HG02678 (cell line): Measurements from ENCODE around the gene MTPN.

Source experiments
- ATAC-seq: cut with Tn5 transposase; IDR thresholded peaks from one replicate; pipeline ENCODE4 v1.9.1; 2021; ENCODE audit warnings: mild to moderate bottlenecking, moderate library complexity; ENCODE audit not compliant: unreplicated experiment

The MTPN gene

DNA sequence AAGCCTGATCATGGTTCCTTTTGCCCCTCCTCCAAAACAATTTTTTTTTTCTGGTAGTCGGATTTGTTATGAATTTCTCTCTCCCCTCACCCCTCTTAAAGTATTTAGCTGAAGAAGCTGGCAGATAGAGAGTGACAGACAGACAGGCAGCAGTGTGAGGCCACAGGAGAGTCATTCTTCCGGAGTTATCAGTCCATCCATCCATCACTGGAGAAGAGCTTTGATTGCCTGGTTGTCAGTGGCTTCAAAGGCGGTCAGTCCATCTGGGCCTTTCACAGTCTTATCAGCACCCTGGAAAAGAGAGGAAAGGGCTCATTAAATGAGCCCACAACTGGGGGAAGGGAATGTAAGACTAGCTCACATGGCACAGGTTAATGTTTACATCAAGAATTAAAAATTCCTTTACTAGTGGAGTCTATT lies 47.4 kb downstream of the MTPN start:
- no peak for ATAC-seq

GRCh38 chr7:135929249-135929648 lies 47.9 kb downstream of the MTPN start:
- no peak for ATAC-seq

GRCh38 chr7:135928136-135928535 lies 49.0 kb downstream of the MTPN start:
- no peak for ATAC-seq

GRCh38 chr7:135925210-135925609 lies 51.9 kb downstream of the MTPN start:
- ATAC-seq = no peak

- ATAC-seq = no peak
Measured at GRCh38 chr7:135924302-135924701, 52.9 kb downstream of the MTPN start.

DNA sequence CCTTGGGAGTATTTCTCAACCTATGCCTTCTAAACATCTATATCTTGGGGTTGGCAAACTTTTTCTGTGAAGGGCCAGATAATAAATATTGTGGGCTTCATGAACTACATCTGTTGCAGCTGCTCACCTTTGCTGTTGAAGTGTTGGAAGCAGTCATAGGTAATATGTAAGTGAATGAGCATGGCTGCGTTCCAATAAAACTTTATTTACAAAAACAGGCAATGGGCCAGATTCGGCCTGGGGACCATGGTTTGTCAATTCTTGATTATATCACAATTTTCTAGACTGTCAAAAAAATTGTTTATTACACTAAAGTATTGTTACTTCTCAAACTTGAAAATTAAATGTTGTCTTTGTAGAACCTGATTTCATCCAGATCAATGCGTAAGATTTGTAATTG lies 54.9 kb downstream of the MTPN start:
- ATAC-seq = no peak

GRCh38 chr7:135920478-135920877 lies 56.7 kb downstream of the MTPN start:
- ATAC-seq = no peak

DNA sequence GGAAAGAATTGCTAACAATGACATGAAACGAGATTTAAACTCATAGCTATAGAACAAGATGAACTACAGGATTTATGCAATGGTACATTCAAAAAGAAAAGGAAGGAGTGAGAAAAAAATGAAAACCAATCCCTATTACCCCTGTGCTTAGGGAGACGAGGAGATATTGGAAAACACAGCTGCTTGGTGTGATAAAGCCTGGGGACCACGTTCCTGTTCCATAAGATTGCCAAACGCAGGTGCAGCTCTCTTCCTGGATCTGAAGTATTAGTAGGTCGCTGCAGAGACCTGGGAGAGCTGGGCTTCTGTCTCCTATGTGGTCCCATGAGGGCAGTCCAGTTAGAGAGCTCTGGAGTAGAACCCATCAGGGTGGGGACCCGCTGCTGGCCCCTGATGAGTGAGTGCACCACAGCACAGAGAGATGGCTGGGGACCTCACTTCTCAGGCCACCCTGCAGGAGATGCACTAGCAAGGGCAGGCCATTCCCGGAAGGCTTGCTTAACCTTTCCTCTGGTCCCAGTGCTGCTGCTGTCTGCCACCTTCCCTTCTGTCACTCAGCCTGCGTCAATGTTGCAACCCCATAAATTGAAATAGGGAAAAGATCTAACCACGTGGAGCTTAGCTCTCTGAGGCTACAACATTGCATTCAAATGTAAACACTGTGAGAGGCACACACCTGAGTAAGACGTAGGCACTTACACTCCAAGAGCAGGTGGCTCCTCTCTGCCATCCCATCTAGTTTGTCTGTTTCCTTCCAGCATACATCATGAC lies 57.9 kb downstream of the MTPN start:
- no peak for ATAC-seq

GRCh38 chr7:135918134-135918533 lies 59.0 kb downstream of the MTPN start:
- ATAC-seq = no peak

DNA sequence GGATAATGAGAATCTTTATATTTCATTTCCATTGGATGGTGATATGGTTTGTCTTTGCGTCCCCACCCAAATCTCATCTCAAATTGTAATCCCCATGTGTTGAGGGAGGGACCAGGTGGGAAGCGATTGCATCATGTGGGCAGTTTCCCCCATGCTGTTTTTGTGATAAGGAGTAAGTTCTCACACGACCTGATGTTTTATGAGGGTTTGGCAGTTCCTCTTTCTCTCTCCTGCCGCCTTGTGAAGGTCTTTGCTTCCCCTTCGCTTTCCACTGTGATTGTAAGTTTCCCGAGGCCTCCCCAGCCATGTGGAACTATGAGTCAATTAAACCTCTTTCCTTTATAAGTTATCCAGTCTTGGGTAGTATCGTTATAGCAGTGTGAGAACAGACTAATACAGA lies 59.4 kb downstream of the MTPN start:
- ATAC-seq = no peak

GRCh38 chr7:135914346-135914745 lies 62.8 kb downstream of the MTPN start:
- no peak for ATAC-seq

GRCh38 chr7:135913404-135913803 lies 63.8 kb downstream of the MTPN start:
- no peak for ATAC-seq

DNA sequence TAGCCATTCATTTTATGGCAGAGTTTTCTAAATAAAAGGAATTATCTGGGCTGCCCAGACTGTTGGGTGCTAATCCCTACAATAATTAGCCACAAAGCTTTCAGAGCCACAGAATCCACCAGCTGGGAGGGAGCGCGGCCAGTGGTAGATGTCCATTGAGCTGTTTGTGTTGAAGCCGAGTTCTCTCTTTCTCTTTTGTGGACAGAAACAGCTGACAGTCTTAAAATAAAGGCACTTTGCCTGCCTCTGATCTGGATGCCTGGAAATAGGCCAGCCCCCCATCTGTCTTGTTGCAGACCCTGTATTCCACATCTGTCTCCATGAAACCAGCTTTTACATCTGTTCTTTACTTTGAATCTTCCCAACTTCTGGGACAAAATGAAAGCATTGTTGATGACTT lies 66.1 kb downstream of the MTPN start:
- no peak for ATAC-seq

GRCh38 chr7:135910393-135911036 lies 66.6 kb downstream of the MTPN start:
- no peak for ATAC-seq

GRCh38 chr7:135905858-135906257 lies 71.3 kb downstream of the MTPN start:
- no peak for ATAC-seq

DNA sequence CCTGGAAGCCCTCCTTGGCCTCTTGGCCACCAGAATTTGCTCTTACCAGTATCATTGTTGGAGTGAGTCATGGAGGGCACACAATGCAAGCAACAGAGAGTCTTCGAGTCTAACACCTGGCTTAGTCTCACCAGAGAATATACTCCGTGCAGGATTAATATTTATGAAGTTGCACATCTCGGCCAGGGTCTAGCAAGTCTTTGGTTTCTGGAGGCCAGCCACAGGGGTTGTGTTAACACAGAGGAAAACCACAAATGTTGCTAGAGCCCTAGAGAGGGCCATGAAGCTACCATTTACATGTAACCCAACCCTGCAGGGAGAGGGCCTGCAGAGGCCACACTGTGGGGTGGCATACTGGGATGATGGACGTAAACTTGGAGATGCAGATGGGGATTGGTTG lies 71.8 kb downstream of the MTPN start:
- no peak for ATAC-seq

- ATAC-seq = no peak
Measured at GRCh38 chr7:135904282-135904681, 72.9 kb downstream of the MTPN start.

GRCh38 chr7:135901585-135902540 lies 75.3 kb downstream of the MTPN start:
- no peak for ATAC-seq

DNA sequence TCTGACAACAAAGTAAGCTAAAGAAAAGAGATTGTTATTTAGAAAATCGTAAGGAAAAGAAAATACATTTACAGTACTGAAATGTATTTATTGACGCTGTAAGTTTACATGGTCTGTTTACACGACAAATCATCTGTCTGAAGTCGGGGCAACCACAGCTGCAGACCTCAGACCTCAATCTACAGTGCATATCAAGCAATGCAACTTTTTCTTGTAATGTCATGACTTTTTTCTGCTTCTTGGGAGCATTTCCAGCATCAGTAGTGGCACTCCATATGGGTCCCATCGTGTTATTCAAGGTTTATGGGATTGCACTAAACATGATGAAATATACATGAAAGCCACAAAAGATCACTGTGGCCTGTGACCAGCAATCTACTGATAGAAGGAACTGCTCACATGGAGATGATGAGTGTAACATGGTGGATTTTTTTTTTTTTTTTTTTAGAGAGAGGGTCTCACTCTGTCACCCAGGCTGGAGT lies 77.1 kb downstream of the MTPN start:
- no peak for ATAC-seq

GRCh38 chr7:135899458-135900064 lies 77.6 kb downstream of the MTPN start:
- no peak for ATAC-seq

DNA sequence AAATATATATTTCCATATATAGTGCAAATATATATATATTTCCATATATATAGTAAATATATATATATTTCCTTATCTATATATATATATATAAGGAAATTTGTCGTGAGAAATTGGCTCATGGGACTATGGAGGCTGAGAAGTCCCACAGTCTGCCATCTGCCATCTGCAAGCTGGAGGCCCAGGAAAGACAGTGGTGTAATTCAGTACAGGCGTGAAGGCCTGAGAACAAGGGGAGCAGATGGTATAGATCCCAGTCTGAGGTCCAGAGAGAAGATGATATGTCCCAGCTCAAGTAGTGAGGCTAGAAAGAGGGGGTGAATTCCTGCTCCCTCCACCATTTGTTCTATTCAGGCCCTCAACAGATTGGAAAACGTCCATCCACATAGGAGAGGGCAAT lies 78.9 kb downstream of the MTPN start:
- ATAC-seq = no peak
